GM18502 (cell line): Measurements from ENCODE around the gene PJA2.
A peak's percentile ranks its signal among the peaks of the same experiment; 100 is the strongest.

ENCODE experiments used
- ATAC-seq: cut with Tn5 transposase; IDR thresholded peaks from one replicate; pipeline ENCODE4 v1.9.1; 2021; ENCODE audit warnings: mild to moderate bottlenecking; ENCODE audit not compliant: unreplicated experiment, poor library complexity

PJA2 gene

DNA sequence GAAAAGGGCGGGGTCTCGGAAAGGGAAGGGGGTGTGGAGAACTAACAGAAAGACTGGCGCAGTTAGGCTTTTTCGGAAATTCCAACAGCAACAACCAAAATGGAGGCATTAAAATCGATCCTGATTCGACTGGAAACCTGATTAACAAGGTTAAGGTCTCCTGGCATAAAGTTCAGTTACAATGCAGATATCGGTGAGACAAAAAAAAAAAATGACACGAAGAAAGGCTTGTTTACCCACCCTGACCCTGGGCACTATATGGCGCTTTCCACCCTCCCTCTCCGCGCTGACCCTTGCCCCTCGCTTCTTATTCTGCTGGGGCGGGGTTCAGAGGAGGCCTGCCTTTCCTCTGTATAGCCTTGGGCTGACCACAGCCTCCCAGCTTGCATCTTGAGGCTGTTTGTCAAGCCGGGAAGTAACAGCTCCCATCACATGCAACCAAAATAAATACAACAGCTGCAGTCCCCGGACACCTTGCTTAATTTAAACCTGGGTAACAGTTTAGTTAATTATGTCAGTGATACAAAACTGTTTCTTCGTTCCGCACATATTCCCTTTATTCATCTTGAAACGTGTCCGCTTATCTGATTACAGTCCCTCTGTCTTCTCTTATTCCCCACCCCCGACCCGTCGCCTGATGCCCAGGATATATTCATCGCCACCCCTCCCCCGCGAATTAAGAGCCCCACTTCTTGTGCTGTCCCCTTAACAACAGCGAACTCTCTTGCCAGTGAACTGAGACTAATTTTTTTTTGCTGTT lies 795 bp upstream of the PJA2 start:
- peak; percentile 18 for ATAC-seq

GRCh38 chr5:109408991-109409843 lies 557 bp downstream of the PJA2 start:
- peak; percentile 37 for ATAC-seq

GRCh38 chr5:109407913-109408312 lies 1.9 kb downstream of the PJA2 start:
- ATAC-seq: no peak

DNA sequence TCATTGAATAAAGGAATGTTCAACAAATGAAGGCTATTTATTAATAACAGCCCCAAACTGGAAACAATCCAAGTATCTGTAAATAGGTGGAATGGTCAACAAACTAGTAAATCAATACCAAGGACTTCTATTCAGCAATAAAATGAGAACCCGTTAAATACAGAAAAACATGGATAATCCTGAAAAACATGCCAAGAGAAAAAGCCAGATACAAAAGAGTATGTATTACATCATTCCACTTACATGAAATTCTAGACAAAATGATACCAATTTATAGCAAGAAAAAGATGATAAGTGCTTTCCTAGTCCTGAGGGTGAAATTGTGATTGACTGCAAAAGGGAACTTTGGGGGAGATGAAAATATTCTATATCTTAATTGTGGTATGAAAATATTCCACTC lies 3.1 kb downstream of the PJA2 start:
- no peak for ATAC-seq

DNA sequence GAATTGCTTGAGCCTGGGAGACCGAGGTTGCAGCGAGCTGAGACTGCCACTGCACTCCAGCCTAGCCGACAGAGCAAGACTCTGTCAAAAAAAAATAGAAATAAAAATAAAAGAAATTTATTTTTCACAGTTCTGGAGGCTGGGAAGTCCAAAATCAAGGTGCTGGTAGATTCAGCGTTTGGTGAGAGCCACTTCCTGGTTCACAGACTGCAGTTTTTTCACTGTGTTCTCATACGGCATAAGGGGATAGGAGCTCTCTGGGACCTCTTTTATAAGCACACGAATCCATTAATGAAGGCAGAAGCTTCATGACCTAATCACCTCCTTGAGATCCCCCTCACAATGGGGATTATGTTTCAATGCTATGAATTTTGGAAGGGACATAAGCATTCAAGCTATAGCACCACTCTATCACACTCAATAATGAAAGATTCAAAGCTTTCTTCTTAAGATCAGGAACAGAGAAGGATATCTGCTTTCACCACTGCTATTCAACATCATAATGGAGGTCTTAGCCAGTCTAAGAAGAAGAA lies 5.3 kb downstream of the PJA2 start:
- ATAC-seq: no peak

DNA sequence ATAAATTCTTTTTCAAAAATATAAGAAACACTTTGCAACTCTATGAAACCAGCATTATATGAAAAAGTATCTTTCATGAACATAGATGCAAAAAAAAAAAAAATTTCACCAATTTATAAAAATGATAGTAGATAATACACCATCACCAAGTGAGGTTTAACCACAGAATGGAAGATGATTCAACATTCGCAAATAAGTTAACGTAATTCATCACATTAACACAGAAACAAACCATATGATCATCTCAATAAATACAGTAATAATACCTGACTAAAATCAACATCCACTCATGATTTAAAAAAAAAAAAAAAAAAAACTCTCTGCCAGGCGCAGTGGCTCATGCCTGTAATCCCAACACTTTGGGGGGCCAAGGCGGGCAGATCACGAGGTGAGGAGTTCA lies 6.3 kb downstream of the PJA2 start:
- no peak for ATAC-seq

DNA sequence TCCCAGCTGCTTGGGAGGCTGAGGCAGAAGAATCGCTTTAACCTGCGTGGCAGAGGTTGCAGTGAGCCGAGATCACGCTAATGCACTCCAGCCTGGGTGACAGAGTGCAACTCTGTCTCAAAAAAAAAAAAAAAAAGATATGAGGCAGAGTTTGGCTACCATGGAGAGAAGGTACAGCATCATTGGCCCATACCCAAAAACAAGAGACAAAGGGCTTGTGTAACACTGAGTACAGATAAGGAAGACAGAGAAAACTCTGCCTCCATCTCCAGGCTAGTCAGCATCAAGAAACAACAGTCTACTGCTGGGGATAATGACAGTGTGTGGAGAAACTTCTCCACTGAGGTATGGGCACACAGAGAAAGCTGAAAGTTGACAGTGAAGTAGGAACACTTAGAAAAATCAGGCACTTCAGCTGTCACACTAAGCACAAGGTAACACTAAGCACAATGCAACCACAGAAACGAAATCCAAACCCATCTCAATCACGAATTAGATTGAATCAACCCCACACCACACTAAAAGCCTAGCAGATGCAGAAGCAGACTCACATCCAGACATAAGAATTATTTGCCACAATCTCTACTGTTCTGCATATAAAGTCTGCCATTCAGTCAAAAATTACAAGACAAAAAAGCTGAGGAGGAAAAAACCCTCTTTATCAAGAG lies 10.5 kb downstream of the PJA2 start:
- no peak for ATAC-seq

DNA sequence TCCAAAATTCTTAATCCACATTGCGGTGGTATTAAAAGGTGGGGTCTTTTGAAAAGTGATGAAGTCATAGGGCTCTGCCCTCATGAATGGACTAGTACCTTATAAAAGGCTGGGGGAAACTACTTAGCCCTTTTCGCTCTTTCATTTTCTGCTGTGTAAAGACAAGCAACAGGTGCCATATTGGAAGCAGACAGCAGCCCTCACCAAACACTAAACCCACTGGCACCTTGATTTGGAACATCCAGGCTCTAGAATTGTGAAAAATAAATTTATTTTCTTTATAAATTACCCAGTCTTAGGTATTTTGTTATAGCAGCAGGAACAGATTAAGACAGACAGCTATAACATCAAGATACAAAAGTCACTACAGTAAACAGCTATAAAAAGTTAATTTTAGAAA lies 12.8 kb downstream of the PJA2 start:
- ATAC-seq: no peak

GRCh38 chr5:109394806-109395205 lies 15.0 kb downstream of the PJA2 start:
- ATAC-seq: no peak

GRCh38 chr5:109390188-109390587 lies 19.6 kb downstream of the PJA2 start:
- no peak for ATAC-seq

- ATAC-seq: no peak
These were observed 21.4 kb downstream of the PJA2 start for GRCh38 chr5:109388407-109388806.

- ATAC-seq: no peak
These were observed 22.3 kb downstream of the PJA2 start for GRCh38 chr5:109387408-109387974.

DNA sequence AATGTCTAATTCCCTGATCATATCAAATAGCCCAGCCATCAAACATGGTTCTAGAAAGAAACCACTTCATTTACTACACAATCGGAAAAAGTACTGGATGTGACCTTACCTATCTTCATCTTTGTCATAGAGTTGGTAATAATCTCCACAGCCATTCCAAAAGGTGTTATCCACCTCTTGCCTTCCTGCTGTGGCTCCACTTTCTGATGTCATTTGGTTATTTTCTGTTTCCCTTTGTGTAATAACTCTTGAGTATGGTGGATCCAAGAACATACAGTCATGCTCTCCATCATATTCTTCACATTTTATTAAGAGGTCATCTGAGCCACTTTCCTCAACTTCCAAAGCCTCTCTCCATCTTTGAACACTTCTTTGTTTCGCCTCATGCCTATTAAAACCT lies 31.7 kb downstream of the PJA2 start:
- ATAC-seq: no peak

DNA sequence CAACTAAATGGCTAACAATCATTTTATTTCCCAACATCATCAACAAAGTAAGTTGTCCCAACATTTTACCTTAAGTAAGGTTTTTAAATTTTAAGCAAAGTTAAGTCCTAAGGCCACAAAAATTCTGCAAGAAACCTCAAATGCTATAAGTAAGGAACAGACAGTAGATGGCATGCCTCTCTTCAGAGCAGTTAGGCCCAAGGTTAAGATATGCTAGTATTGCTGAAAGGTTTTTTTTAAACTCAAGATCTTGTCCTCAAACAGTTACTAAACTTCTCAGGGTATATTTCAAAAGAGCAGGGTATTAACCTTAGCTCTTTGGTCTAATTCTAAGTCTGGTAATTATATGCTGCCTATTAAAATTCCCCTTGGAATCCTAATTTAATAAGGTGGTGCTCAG lies 35.1 kb downstream of the PJA2 start:
- no peak for ATAC-seq

DNA sequence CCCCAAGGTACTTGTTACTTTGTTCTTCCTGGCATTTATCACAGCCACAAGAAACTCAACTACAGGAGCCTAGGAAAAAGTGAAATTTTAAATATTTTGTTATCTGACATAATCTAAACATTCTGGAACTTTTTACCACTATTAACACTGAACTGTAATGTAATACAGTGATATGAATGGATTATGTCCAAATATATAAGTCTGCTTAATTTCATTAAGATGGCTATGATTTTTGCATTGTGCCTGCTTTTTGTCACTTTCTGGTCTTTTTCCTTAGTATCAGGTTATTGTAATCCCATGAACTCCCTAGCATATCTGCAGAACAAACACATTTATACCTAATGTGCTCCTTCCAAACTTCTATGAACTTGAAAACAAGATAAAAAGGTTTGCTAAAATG lies 35.8 kb downstream of the PJA2 start:
- ATAC-seq: no peak

DNA sequence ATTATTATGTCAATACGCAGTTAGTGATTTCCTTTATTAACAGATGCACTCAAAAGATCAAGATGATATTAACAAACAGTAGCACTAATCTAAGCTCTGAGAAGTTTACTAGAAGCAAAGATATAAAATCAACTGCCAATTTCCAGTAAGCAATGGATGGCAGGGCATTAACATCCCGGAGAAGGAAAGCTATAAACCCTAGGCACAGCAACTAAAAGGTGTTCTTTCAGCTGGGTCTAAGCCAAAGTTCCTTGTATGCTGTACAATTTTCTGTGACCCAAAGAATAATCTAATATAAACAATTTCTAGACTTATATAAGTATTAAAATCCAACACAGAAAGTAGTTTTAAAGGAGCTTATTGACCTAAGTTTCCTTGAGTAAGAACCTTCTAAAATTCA lies 39.4 kb downstream of the PJA2 start:
- no peak for ATAC-seq

DNA sequence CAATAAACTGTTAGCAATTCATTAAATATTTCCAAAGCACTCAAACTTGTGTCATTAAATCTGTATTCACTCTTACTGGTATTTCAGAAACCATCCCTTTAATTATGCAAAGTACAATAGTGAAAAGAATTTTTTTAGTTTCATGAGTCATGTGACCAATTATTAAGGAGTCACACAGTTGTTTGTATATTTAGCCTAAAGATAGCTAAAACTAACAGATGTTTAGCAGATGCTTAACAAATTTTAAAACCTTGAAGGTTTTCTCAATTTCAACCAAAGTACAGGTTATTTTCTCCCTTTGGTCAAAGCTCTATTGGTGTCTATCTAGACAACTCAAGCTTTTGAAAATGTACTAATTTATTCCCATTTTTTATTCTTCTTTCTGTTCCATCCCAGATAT lies 44.1 kb downstream of the PJA2 start:
- no peak for ATAC-seq

DNA sequence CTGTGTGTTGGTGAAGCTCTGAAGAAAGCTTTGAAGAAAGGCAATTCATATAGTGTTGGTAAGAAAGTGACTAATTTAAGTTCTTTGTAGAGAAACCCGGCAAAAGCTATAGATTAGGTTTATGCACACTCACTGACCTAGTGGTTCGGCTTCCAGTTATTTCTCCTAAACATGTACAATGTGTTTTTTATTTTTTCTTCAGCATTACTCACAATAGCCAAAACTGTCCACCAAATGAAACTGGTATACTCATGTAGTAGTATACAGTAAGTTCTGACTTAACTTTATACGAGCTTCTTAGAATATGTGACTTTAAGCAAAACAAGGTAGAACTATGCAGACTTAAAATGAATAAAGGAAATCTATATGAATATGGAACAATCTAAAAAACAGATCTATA lies 44.8 kb downstream of the PJA2 start:
- no peak for ATAC-seq

DNA sequence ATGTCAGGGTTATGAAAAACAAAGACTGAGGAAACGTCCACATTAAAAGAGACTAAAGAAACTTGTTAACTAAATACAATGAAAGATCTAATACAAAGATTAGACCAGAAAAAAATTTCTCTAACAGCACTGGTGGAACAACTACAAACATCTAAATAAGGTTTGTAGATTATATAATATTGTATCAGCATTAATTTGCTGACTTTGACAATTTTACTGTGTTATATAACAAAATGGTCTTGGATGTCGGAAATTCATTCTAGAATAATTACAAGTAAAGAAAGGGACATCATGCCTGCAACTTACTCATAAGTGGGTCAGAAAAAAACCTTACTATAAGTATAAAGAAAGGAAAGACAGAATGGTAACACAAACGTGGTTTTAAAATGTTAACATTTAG lies 50.1 kb downstream of the PJA2 start:
- ATAC-seq: no peak

DNA sequence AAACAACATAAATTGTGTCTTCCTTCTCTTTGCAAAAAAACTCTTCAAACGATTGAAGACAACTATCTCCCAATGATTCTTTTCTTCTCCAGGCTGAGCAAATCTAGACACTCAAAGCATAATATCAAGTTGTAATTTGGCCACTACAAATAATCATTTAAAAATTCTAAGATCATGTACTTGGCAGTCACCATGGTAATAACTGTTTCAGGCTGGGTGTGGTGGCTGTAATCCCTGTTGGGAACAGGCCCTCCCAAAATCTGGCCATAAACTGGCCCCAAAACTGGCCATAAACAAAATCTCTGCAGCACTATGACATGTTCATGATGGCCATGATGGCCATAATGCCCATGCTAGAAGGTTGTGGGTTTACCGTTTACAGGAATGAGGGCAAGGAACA lies 52.0 kb downstream of the PJA2 start:
- ATAC-seq: no peak

- ATAC-seq: no peak
These were observed 55.0 kb downstream of the PJA2 start for GRCh38 chr5:109354761-109355160.
